ENCODE measurements around the gene AGK. TPM values are rescaled to one million over a fixed set of nuclear protein-coding genes. Genes with fewer than 3 reads are reported as not detected.
A peak's percentile ranks its signal among the peaks of the same experiment; 100 is the strongest.

AGK gene
- total and polyA plus RNA-seq, 4 donors = 7.2 to 13.6 (median 8.9) TPM

GRCh38 chr7:141695803-141696289 lies 144.6 kb downstream of the AGK start (continued):
- TF ChIP-seq, protein P1, sequence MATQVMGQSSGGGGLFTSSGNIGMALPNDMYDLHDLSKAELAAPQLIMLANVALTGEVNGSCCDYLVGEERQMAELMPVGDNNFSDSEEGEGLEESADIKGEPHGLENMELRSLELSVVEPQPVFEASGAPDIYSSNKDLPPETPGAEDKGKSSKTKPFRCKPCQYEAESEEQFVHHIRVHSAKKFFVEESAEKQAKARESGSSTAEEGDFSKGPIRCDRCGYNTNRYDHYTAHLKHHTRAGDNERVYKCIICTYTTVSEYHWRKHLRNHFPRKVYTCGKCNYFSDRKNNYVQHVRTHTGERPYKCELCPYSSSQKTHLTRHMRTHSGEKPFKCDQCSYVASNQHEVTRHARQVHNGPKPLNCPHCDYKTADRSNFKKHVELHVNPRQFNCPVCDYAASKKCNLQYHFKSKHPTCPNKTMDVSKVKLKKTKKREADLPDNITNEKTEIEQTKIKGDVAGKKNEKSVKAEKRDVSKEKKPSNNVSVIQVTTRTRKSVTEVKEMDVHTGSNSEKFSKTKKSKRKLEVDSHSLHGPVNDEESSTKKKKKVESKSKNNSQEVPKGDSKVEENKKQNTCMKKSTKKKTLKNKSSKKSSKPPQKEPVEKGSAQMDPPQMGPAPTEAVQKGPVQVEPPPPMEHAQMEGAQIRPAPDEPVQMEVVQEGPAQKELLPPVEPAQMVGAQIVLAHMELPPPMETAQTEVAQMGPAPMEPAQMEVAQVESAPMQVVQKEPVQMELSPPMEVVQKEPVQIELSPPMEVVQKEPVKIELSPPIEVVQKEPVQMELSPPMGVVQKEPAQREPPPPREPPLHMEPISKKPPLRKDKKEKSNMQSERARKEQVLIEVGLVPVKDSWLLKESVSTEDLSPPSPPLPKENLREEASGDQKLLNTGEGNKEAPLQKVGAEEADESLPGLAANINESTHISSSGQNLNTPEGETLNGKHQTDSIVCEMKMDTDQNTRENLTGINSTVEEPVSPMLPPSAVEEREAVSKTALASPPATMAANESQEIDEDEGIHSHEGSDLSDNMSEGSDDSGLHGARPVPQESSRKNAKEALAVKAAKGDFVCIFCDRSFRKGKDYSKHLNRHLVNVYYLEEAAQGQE (IDR thresholded peaks at IDR 0.05) = peak; percentile 78
- peak in 1 of 2 donors; percentile 62 for TF ChIP-seq EGR1 (IDR thresholded peaks at IDR 0.05; ENCODE audit: low read depth in 2 of 2)
- peak; percentile 72 for TF ChIP-seq TAF1 (conservative IDR thresholded peaks at IDR 0.05)
- peak; percentile 87 for TF ChIP-seq MAX (IDR thresholded peaks at IDR 0.05)
- TF ChIP-seq SP1 (IDR thresholded peaks at IDR 0.05) = peak; percentile 95
- TF ChIP-seq HNF4A (conservative IDR thresholded peaks at IDR 0.05) = peak; percentile 96 to 99

- H3K4me1 ChIP-seq (ENCODE audit: control insufficient read depth in 4 of 4, insufficient read depth in 4 of 4, low read length in 3 of 4) = peaks cover 13 to 54% (median 40%) of the 10 kb centered on the region in 4 donors
- H3K36me3 ChIP-seq (ENCODE audit: control insufficient read depth in 4 of 4, insufficient read depth in 3 of 4, low read depth in 1 of 4, low read length in 3 of 4) = no peaks in the 10 kb centered on the region
- H3K9me3 ChIP-seq (ENCODE audit: control insufficient read depth in 4 of 4, low read length in 3 of 4) = no peaks in the 10 kb centered on the region
- H3K27me3 ChIP-seq (ENCODE audit: control insufficient read depth in 4 of 4, insufficient read depth in 4 of 4, low read length in 3 of 4) = no peaks in the 10 kb centered on the region
- H3K4me3 ChIP-seq (ENCODE audit: low read depth in 1 of 3, low read length in 3 of 3) = no peak overlapping the region
- peak overlapping the region; percentile 60 to 82 for H3K27ac ChIP-seq (ENCODE audit: low read depth in 1 of 2, low read length in 2 of 2)
- DNase-seq (ENCODE audit: low spot score) = no peak
- H3K9ac ChIP-seq (ENCODE audit: low read depth in 1 of 2, low read length in 2 of 2) = peak overlapping the region in 1 of 2 donors; percentile 36
- WGBS = 14% methylated on average over 2 of the region's 2 CpGs
- TF ChIP-seq NR2F2 (IDR thresholded peaks at IDR 0.05) (no peak), FOXA2 (IDR thresholded peaks at IDR 0.05) (no peak), TAF1 (conservative IDR thresholded peaks at IDR 0.05) (no peak), RAD21 (IDR thresholded peaks at IDR 0.05) (no peak), JUND (IDR thresholded peaks at IDR 0.05) (no peak), MAX (IDR thresholded peaks at IDR 0.05) (no peak), ZBTB33 (IDR thresholded peaks at IDR 0.05) (no peak), EGR1 (IDR thresholded peaks at IDR 0.05; ENCODE audit: low read depth in 2 of 2) (no peak)
- TF ChIP-seq, protein P2, sequence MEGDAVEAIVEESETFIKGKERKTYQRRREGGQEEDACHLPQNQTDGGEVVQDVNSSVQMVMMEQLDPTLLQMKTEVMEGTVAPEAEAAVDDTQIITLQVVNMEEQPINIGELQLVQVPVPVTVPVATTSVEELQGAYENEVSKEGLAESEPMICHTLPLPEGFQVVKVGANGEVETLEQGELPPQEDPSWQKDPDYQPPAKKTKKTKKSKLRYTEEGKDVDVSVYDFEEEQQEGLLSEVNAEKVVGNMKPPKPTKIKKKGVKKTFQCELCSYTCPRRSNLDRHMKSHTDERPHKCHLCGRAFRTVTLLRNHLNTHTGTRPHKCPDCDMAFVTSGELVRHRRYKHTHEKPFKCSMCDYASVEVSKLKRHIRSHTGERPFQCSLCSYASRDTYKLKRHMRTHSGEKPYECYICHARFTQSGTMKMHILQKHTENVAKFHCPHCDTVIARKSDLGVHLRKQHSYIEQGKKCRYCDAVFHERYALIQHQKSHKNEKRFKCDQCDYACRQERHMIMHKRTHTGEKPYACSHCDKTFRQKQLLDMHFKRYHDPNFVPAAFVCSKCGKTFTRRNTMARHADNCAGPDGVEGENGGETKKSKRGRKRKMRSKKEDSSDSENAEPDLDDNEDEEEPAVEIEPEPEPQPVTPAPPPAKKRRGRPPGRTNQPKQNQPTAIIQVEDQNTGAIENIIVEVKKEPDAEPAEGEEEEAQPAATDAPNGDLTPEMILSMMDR (IDR thresholded peaks at IDR 0.05; ENCODE audit: low read depth, low read length, missing input control) = no peak
- TF ChIP-seq, protein P3, sequence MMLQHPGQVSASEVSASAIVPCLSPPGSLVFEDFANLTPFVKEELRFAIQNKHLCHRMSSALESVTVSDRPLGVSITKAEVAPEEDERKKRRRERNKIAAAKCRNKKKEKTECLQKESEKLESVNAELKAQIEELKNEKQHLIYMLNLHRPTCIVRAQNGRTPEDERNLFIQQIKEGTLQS (IDR thresholded peaks at IDR 0.05) = no peak
Measured at GRCh38 chr7:141696348-141696747, 145.1 kb downstream of the AGK start.
